Fibroblast of mammary gland (primary cell): ENCODE measurements around the gene NBEA.

Source experiments
- DNase-seq: peaks from one replicate; pipeline ENCODE4 v3.0.0-alpha.2; 2010; ENCODE audit warnings: low read depth
- H3K4me3 ChIP-seq: 2 replicates; pipeline ENCODE4 v1.5.1; 2011; ENCODE audit warnings: low read depth, mild to moderate bottlenecking, low read length, moderate library complexity; ENCODE audit not compliant: control insufficient read depth
- CTCF ChIP-seq: conservative IDR thresholded peaks from 2 replicates; pipeline ENCODE4 v1.5.1; 2011; ENCODE audit warnings: low read depth, low read length, inconsistent platforms; ENCODE audit not compliant: control insufficient read depth, insufficient read depth

NBEA gene

GRCh38 chr13:34941835-34942731, at the start of gene NBEA:
Gene NBEA (plus strand): TSS chr13:34942270. CDS start chr13:34942821, 551 bp downstream.
- peak; percentile 41 for DNase-seq
- no peak for TF ChIP-seq CTCF
- H3K4me3 ChIP-seq: peak within 1 kb of the TSS; percentile 66

DNA sequence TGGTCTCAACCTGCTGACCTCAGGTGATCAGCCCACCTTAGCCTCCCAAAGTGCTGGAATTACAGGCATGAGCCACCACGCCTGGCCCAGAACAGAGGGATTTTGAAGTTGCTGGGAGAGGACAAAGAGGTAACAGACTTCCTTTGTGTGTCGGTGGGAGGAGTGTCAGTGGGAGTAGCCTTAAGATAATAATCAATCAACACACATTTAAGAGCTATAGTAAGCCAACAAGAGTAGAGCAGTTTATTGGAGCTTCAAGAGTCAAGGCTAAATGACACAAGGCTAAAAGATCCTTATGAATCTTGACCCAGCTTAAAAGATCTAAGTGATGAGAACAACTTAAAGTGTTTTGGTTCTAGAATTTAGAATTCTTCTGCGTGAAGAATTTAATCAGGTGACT, 47.3 kb upstream of the NBEA start:
- DNase-seq: no peak
- TF ChIP-seq CTCF: no peak
- no peak overlapping the region for H3K4me3 ChIP-seq

GRCh38 chr13:34897220-34897619, 44.9 kb upstream of the NBEA start:
- TF ChIP-seq CTCF: no peak
- no peak for DNase-seq
- H3K4me3 ChIP-seq: no peak overlapping the region

- no peak overlapping the region for H3K4me3 ChIP-seq
- TF ChIP-seq CTCF: no peak
- DNase-seq: no peak
Observed at GRCh38 chr13:34899888-34900287, 42.2 kb upstream of the NBEA start.

GRCh38 chr13:34900288-34900739, 41.8 kb upstream of the NBEA start:
- DNase-seq: no peak
- no peak for TF ChIP-seq CTCF
- H3K4me3 ChIP-seq: no peak overlapping the region

GRCh38 chr13:34901572-34901971, 40.5 kb upstream of the NBEA start:
- DNase-seq: no peak
- no peak overlapping the region for H3K4me3 ChIP-seq
- TF ChIP-seq CTCF: no peak
